IPS-18a (cell line): ENCODE results near the gene KLF5.
"Not testable (repeated sequence)": the region's sequence is repeated elsewhere in the genome, so short reads cannot be mapped to it uniquely, and the experiment has no call there.

ENCODE experiments used
- H3K27ac ChIP-seq: one replicate; pipeline ENCODE4 v1.5.1; 2013; ENCODE audit warnings: low read length
- H3K27me3 ChIP-seq: one replicate; pipeline ENCODE4 v1.6.1; 2013; ENCODE audit warnings: mild to moderate bottlenecking, low read length; ENCODE audit not compliant: control insufficient read depth, insufficient read depth
- H3K36me3 ChIP-seq: one replicate; pipeline ENCODE4 v1.6.1; 2013; ENCODE audit warnings: low read depth, low read length; ENCODE audit not compliant: control insufficient read depth
- H3K4me1 ChIP-seq: one replicate; pipeline ENCODE4 v1.6.1; 2013; ENCODE audit warnings: low read depth, low read length; ENCODE audit not compliant: control insufficient read depth
- H3K4me3 ChIP-seq: one replicate; pipeline ENCODE4 v1.5.1; 2013; ENCODE audit warnings: low read length
- H3K9ac ChIP-seq: one replicate; pipeline ENCODE4 v1.6.1; 2013; ENCODE audit warnings: mild to moderate bottlenecking, low read length, moderate library complexity
- H3K9me3 ChIP-seq: one replicate; pipeline ENCODE4 v1.6.1; 2013; ENCODE audit warnings: low read depth, low read length; ENCODE audit not compliant: control insufficient read depth

KLF5 gene

DNA sequence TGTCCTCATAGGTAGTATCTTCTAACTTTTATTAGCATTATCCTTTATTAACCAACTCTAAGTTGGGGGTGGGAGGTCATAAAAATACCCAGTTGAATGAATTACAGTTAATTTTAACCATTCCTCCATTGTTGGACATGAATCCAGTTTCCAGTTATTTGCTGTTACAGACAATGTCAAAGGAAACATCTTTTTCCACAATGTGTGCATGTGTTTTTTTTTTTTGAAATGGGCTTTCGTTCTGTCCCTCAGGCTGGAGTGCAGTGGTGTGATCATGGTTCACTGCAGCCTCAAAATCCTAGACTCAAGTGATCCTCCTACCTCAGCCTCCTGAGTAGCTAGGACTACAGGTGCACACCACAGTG, 32.0 kb downstream of the KLF5 start:
- H3K27me3 ChIP-seq: no peaks in the 10 kb centered on the region
- no peak overlapping the region for H3K9ac ChIP-seq
- peaks cover 3% of the 10 kb centered on the region for H3K4me1 ChIP-seq
- H3K27ac ChIP-seq: no peak overlapping the region
- H3K4me3 ChIP-seq: no peak overlapping the region
- H3K36me3 ChIP-seq: no peaks in the 10 kb centered on the region
- peaks cover 5% of the 10 kb centered on the region for H3K9me3 ChIP-seq

DNA sequence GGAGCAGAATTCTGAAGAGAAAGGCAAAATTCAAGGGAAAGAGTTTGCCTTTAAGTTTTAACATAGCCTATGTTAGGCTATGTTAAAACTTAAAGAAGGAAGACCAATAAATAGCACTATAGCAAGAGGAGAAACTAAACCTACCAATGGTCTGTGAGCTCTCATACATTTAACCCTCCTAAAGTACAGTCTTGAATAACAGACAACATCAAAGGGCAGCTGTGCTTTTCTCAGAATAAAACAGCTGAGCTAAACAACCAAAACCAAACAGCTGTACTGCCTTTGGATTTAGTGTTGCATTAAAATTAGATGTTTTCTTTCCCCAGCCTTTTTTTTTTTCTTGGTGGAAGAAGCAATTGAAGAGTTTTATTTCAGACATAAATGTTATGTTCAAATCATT, 34.0 kb downstream of the KLF5 start:
- H3K4me1 ChIP-seq: peaks cover 3% of the 10 kb centered on the region
- no peak overlapping the region for H3K27ac ChIP-seq
- H3K36me3 ChIP-seq: no peaks in the 10 kb centered on the region
- no peak overlapping the region for H3K4me3 ChIP-seq
- H3K9ac ChIP-seq: no peak overlapping the region
- H3K27me3 ChIP-seq: no peaks in the 10 kb centered on the region
- H3K9me3 ChIP-seq: peaks cover 5% of the 10 kb centered on the region

DNA sequence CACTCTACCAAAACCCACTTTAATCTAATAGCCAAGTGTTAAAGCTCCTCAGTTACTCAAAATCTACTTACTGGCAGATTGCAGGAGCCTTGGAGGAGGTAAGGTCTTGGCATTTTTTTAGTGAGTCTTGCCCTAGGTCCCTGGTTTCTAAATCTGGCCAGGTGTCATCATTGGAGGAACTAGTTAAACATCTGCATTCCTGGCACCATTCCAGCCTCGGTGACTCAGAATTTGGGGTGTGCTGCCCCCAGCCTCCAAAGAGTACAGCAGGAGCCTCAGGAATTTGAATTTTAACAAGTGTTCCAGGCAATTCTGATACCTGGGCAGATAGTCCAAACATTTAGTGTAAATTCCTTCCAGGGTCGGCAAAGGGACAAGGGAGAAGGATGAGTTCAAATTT, 37.4 kb downstream of the KLF5 start:
- Histone ChIP-seq H3K4me3 (no peak overlapping the region), H3K27ac (no peak overlapping the region), H3K9ac (no peak overlapping the region), H3K27me3 (no peaks in the 10 kb centered on the region), H3K4me1 (no peaks in the 10 kb centered on the region), H3K36me3 (no peaks in the 10 kb centered on the region), H3K9me3 (no peaks in the 10 kb centered on the region)

DNA sequence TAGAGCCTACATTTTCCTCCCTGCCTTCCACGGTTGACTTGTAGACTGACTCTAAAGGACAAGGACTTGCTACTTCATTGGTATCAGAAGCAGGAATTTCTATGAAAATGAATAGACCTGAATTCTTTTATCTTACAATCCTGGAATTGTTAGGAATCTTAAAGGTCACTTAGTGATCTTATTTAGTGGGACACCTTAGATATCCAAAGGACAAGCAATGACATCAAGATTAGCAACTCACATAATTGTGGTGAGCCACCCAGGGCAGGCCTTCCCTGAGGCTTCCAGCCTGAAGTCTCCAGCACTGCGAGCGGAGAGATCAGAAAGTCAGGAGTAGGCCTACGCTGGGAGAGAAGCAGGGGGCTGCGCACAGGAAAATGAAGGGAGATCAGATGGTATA, 37.8 kb downstream of the KLF5 start:
- Histone ChIP-seq H3K27me3 (no peaks in the 10 kb centered on the region), H3K9me3 (no peaks in the 10 kb centered on the region), H3K27ac (no peak overlapping the region), H3K9ac (no peak overlapping the region), H3K4me3 (no peak overlapping the region), H3K36me3 (no peaks in the 10 kb centered on the region), H3K4me1 (no peaks in the 10 kb centered on the region)

DNA sequence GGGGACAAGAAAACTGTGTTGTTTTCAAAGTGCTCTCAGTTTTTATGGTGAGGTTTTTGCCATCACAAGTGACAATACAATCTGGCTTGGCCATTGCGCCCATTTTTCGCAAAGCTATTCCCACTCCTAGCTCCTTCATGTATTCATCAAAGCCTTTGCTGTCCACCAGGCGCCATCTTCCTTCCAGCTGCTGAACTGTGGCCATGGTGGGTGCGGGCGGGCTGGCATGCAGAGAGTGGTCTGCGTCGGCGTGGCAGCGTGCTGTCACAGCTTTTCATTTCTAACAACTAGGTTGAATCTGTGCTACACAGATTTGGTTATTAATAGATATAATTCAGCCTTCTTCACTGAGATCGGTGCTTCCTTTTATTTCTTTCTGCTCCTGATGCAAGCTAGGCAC, 42.0 kb downstream of the KLF5 start:
- H3K27ac ChIP-seq, H3K27me3 ChIP-seq: not testable (repeated sequence)

DNA sequence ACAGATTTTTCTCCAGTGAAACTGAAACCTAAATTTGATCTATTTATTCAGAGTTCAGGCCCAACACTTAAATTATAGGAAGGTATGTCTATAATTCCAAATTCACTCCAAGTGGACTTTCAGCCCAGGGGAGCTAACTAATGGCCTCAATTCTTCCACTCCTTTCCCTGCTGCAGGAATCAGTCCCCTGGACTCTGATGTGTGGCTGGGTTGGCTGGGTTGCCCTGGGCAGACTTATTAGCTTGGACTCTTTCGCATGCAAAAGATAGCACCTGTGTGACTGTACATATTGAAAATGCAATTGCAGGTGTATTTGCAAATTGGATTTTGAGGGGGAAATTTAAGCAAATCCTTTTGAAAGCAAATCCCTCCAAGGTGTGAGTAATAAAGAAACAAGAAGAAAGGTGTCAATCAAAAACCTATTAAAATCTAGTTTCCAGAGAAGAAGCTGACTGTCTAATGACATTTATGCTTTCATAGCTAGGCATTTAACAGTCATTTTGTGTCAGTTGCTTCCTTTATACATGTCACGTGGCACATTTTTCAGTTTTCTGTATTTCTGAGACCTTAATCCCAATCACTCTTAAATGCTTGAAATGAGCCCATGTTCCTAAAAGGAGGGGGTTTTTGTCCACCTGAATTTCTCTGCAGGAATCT, 42.7 kb downstream of the KLF5 start:
- Histone ChIP-seq H3K36me3 (no peaks in the 10 kb centered on the region), H3K27ac (no peak overlapping the region)

More for the DNA sequence above, 42.0 kb downstream of the KLF5 start:
- not testable (repeated sequence) for H3K9me3 ChIP-seq, H3K4me3 ChIP-seq, H3K9ac ChIP-seq, H3K4me1 ChIP-seq, H3K36me3 ChIP-seq

DNA sequence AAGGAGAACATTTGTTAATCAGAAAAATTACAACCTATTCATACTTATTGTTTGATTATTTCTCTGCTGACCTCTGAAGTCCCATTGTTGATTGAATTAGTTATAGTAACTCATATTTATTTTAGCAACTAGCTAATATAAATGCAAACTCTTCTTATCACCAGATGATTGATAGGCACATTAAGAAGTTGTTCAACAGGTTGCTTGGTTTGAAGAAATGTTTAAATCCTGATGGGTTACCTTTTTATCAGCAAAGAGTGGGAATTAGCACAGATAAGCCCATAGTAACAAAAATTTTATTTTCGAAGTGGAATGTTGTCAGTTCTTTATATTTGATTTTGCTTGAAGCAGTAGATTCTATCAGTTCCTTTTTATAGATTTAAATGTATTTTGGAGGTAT, 44.4 kb downstream of the KLF5 start:
- Histone ChIP-seq H3K27me3 (no peaks in the 10 kb centered on the region), H3K36me3 (no peaks in the 10 kb centered on the region), H3K4me3 (no peak overlapping the region), H3K4me1 (no peaks in the 10 kb centered on the region), H3K9ac (no peak overlapping the region), H3K9me3 (no peaks in the 10 kb centered on the region), H3K27ac (no peak overlapping the region)

More for the DNA sequence above, 42.7 kb downstream of the KLF5 start:
- Histone ChIP-seq H3K4me1 (no peaks in the 10 kb centered on the region), H3K27me3 (no peaks in the 10 kb centered on the region), H3K9ac (no peak overlapping the region), H3K4me3 (no peak overlapping the region), H3K9me3 (no peaks in the 10 kb centered on the region)

DNA sequence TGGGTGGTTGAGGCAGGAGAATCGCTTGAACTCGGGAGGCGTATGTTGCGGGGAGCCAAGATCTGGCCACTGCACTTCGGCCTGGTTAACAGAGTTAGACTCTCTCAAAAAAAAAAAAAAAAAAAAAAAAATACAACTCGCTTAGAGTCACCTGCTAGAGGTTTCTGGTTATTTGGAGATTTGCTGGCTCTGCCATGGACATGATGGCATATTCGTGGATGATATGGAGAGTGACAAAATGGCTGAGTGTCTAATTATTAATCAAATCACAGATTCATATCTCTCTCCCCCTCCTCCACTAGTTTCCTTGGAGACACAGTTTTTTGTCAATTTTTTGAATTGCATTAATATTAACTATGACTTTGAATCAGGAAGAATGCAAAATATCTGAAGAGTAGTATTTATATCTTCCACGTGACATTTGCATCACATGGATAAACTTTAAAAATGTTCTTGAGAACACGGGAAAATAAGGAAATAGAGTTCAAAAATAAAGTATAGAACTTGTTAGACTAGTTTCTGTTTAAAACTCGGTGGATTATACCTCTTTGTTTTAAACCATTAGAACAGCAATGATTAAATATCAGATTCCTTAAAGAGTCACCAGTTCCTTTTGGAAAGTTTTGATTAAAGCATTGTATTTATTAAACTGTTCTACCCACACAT, 47.8 kb downstream of the KLF5 start:
- Histone ChIP-seq H3K36me3 (no peaks in the 10 kb centered on the region), H3K9ac (no peak overlapping the region), H3K4me3 (no peak overlapping the region), H3K4me1 (no peaks in the 10 kb centered on the region), H3K27ac (no peak overlapping the region), H3K9me3 (no peaks in the 10 kb centered on the region), H3K27me3 (no peaks in the 10 kb centered on the region)

DNA sequence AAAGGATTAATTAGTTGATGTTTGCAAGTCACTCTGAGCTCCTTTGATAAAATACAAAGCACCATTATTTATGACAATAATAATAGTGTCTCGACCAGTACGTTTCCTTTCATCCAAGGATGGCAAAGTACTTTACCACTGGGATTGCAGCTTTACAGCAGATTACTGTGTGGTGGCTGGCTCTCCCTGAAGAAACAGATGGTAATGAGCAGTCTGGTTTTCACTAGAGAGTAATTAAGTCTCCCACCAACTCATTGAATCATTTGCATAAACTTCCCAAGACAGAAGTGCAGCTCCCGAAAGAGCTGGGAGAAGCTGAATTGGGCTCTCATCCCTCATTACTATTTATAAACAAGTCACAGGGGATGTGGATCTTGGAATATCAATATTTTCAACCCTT, 48.7 kb downstream of the KLF5 start:
- no peak overlapping the region for H3K9ac ChIP-seq

DNA sequence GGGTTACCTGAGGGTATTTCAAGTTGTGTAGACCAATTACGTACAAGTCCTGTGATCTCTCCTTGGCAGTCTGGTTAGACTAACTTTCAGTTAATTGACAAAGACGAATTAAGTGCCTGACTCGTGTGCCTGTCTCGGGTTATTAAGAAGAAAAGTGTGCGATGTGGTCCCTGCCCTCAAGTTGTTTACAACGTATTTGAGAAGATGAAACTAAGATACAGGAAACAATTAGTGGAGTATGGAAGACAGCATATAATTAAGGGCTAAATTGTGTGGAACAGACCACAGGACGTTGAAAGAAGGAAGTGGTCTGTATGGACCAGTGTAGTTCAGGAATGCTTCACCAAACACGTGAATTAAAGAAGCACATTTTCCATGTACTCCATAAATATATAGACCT, 49.2 kb downstream of the KLF5 start:
- no peaks in the 10 kb centered on the region for H3K36me3 ChIP-seq
- no peak overlapping the region for H3K27ac ChIP-seq
- no peaks in the 10 kb centered on the region for H3K27me3 ChIP-seq
- H3K4me1 ChIP-seq: no peaks in the 10 kb centered on the region
- H3K9ac ChIP-seq: no peak overlapping the region
- H3K4me3 ChIP-seq: no peak overlapping the region
- H3K9me3 ChIP-seq: no peaks in the 10 kb centered on the region

More for the DNA sequence above, 48.7 kb downstream of the KLF5 start:
- no peaks in the 10 kb centered on the region for H3K27me3 ChIP-seq
- no peaks in the 10 kb centered on the region for H3K9me3 ChIP-seq
- no peak overlapping the region for H3K27ac ChIP-seq
- H3K36me3 ChIP-seq: no peaks in the 10 kb centered on the region
- no peaks in the 10 kb centered on the region for H3K4me1 ChIP-seq
- no peak overlapping the region for H3K4me3 ChIP-seq

DNA sequence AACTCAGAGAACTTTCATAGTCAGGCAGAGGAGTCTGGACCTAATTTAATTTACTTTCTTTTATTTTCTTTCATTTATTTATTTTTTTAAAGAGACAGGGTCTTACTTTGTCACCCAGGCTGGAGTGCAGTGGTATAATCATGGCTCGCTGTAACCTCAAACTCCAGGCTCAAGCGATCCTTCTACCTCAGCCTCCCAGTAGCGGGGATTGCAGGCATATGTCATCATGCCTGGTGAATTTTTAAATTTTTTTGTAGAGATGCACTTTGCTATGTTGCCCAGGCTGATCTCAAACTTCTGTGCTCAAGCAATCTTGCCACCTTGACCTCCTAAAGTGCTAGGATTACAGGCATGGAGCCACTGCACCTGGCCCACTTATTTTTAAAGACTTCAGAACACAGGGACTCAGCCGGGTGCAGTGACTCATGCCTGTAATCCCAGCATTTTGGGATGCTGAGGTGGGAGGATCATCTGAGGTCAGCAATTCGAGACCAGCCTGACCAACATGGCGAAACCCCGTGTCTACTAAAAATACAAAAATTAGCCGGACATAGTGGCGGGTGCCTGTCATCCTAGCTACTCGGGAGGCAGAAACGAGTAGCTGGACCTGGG, 50.6 kb downstream of the KLF5 start:
- H3K27me3 ChIP-seq: no peaks in the 10 kb centered on the region
- H3K4me1 ChIP-seq: no peaks in the 10 kb centered on the region
- H3K9ac ChIP-seq: no peak overlapping the region
- H3K9me3 ChIP-seq: no peaks in the 10 kb centered on the region
- H3K36me3 ChIP-seq: no peaks in the 10 kb centered on the region
- no peak overlapping the region for H3K27ac ChIP-seq
- no peak overlapping the region for H3K4me3 ChIP-seq

DNA sequence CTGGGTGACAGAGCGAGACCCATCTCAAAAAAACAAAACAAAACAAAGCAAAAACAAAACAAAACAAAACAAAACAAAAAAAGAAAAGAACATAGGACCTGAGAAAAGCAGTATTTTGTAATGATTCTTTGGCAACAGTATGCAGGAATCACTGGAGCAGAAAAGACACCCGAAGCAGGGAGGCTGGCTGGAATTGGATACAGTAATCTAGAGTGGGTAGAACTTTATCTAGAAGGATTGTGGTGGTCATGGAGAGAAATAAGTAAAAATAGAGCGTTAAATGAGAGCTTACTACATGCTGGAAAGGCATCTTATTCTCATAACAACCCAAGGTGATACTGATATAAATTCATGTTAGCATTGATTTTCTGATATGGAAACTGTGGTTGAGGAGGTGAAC, 51.2 kb downstream of the KLF5 start:
- Histone ChIP-seq H3K36me3 (no peaks in the 10 kb centered on the region), H3K27me3 (no peaks in the 10 kb centered on the region), H3K27ac (no peak overlapping the region), H3K4me3 (no peak overlapping the region), H3K9me3 (no peaks in the 10 kb centered on the region), H3K9ac (no peak overlapping the region), H3K4me1 (no peaks in the 10 kb centered on the region)
